K562 (cell line): Measurements from ENCODE around the gene FAM171A1. TPM values are rescaled to one million over a fixed set of nuclear protein-coding genes. Genes with fewer than 3 reads are reported as not detected.

Experiments used
- BDP1 ChIP-seq: IDR thresholded peaks from 3 replicates; pipeline ENCODE4 v1.6.1; 2011; ENCODE audit not compliant: insufficient read length, insufficient read depth
- BHLHE40 ChIP-seq: IDR thresholded peaks from 2 replicates; pipeline ENCODE4 v1.6.1; 2011; ENCODE audit warnings: low read length, improper control_type of control experiment
- CLOCK ChIP-seq: fragments of 250-450 bp; sonication (Bioruptor Pico); IDR thresholded peaks from 2 replicates; pipeline ENCODE4 v1.4.0; 2020; ENCODE audit warnings: mild to moderate bottlenecking, moderate library complexity, borderline replicate concordance
- FOXM1 ChIP-seq, 2 experiments: fragments of 450-650 bp in 1 of 2; sonication (generic) in 1 of 2; formaldehyde crosslinking in 1 of 2; IDR thresholded peaks; 2 replicates each; pipeline versions ENCODE4 v1.6.1 to v1.9.0; 2017 to 2022; ENCODE audit warnings: low read depth in 2 of 2, mild to moderate bottlenecking in 2 of 2, missing genetic modification reagents in 1 of 2, moderate library complexity in 1 of 2
- MCM5 ChIP-seq: fragments of 450-650 bp; IDR thresholded peaks from 2 replicates; pipeline ENCODE4 v1.6.1; 2016; ENCODE audit warnings: low read depth
- MYC ChIP-seq, 2 experiments: fragments of 250-450 bp in 1 of 2; sonication (Bioruptor Pico) in 1 of 2; IDR thresholded peaks; 2 replicates each; pipeline versions ENCODE4 v1.5.1 to v1.6.1; 2012 to 2021; ENCODE audit warnings: low read depth in 2 of 2, borderline replicate concordance in 1 of 2, improper control_type of control experiment in 1 of 2, low read length in 1 of 2, mild to moderate bottlenecking in 1 of 2, moderate library complexity in 1 of 2
- NR2C1 ChIP-seq, 2 experiments: fragments of 450-650 bp; IDR thresholded peaks; 2 replicates each; pipeline ENCODE4 v1.6.1; 2017; ENCODE audit warnings: mild to moderate bottlenecking in 2 of 2, antibody characterized with exemption in 1 of 2, inconsistent platforms in 1 of 2, missing compliant biosample characterization in 1 of 2, missing genetic modification characterization in 1 of 2
- PCBP1 ChIP-seq: fragments of 200-400 bp; formaldehyde crosslinking; IDR thresholded peaks from 2 replicates; pipeline ENCODE4 v1.6.1; 2018; ENCODE audit warnings: mild to moderate bottlenecking, low read depth, low read length; ENCODE audit not compliant: poor library complexity, severe bottlenecking
- PHF21A ChIP-seq: fragments of 450-650 bp; IDR thresholded peaks from 2 replicates; pipeline ENCODE4 v1.6.1; 2017; ENCODE audit warnings: low read depth, borderline replicate concordance
- PRPF4 ChIP-seq: fragments of 200-400 bp; formaldehyde crosslinking; IDR thresholded peaks from one replicate; pipeline ENCODE4 v1.6.1; 2017; ENCODE audit warnings: low read length, low read depth, mild to moderate bottlenecking; ENCODE audit not compliant: insufficient read depth, poor library complexity, severe bottlenecking
- RNF219 ChIP-seq: fragments of 250-450 bp; sonication (Bioruptor Pico); IDR thresholded peaks from 2 replicates; pipeline ENCODE4 v1.5.0; 2022; ENCODE audit warnings: mild to moderate bottlenecking
- SMAD3 ChIP-seq: fragments of 450-650 bp; formaldehyde crosslinking; conservative IDR thresholded peaks from 2 replicates; pipeline ENCODE4 v1.4.0; 2020; ENCODE audit warnings: mild to moderate bottlenecking
- ZC3H8 ChIP-seq: fragments of 450-650 bp; IDR thresholded peaks from 2 replicates; pipeline ENCODE4 v1.6.1; 2017
- ZNF253 ChIP-seq: fragments of 250-450 bp; sonication (Bioruptor Pico); conservative IDR thresholded peaks from 2 replicates; pipeline ENCODE4 v1.6.1; 2021; ENCODE audit warnings: mild to moderate bottlenecking
- ZNF586 ChIP-seq: fragments of 450-650 bp; formaldehyde crosslinking; conservative IDR thresholded peaks from 2 replicates; pipeline ENCODE4 v1.4.0; 2020; ENCODE audit warnings: mild to moderate bottlenecking, moderate library complexity
- ZZZ3 ChIP-seq: fragments of 450-650 bp; IDR thresholded peaks from 2 replicates; pipeline ENCODE4 v1.6.1; 2016; ENCODE audit warnings: antibody characterized with exemption, mild to moderate bottlenecking, moderate library complexity
- polyA plus RNA-seq, 8 experiments: library from polyadenylated mRNA; depleted of rRNA in 4 of 8; stranded (reverse) in 5 of 8; unstranded in 3 of 8; fragments of >200 nt; fragmentation: Nextera tagmentation in 2 of 8; fragmentation: Illumina TruSeq in 1 of 8; extraction: Ambion mirVana in 2 of 8; extraction: Trizol in 1 of 8; gene quantifications; 2 replicates each; pipeline versions ENCODE4 v1.2.1 to v1.2.3, GENCODE V29; 2011 to 2014; ENCODE audit warnings: inconsistent platforms in 1 of 8, missing spikeins in 1 of 8
- total RNA-seq, 7 experiments: library from RNA; depleted of rRNA in 6 of 7; stranded (reverse); fragments of >200 nt in 6 of 7; fragmentation: Illumina TruSeq in 2 of 7; extraction: Trizol in 2 of 7; gene quantifications; 2 replicates each; pipeline versions ENCODE4 v1.2.1 to v1.2.3, GENCODE V29; 2011 to 2021; ENCODE audit warnings: low replicate concordance in 1 of 7
- TF ChIP-seq, protein P1 (sequence below), 2 experiments: fragments of 450-650 bp; IDR thresholded peaks; 2 replicates each; pipeline ENCODE4 v1.6.1; 2018; ENCODE audit warnings: mild to moderate bottlenecking in 2 of 2, low read depth in 1 of 2; ENCODE audit not compliant: partially characterized antibody in 2 of 2

The FAM171A1 gene
- total and polyA plus RNA-seq, 9 of the 15 experiments (the other 6 are each of a cell fraction or from before 2014, with no cell fraction given): 0.51 to 8.2 (median 4.8) TPM

DNA sequence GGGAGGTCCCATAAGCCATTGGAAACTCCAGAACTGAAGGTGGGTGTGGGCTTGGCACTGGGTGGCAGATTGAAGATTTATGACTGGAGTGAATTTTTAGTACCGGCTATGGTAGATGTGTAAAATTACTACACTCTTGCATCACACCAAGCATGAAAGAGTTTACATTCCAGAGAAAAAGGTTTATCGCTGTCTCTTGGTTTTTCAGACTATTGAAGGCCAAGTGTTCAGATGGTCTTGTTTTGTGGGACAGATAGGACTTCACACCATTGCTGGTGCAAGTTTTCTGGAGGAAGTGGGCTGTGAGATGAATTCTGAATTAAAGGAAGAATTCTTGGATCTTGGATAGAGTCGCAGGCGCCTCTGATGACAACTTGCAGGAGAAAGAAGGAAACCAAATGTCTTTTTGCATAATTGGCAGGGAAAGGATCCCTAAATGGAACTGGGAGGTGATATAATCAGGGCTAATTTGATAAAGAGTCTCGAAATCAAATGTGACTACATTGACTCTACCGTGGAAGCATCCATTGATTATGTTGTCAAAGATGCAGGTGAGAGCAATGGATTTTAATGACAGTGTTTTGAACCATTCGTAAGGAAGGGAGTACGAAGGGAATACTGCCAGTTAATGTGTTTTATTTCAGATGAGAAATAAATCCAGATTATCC is 188.4 kb downstream of the FAM171A1 start (continued):
- TF ChIP-seq, protein P1, sequence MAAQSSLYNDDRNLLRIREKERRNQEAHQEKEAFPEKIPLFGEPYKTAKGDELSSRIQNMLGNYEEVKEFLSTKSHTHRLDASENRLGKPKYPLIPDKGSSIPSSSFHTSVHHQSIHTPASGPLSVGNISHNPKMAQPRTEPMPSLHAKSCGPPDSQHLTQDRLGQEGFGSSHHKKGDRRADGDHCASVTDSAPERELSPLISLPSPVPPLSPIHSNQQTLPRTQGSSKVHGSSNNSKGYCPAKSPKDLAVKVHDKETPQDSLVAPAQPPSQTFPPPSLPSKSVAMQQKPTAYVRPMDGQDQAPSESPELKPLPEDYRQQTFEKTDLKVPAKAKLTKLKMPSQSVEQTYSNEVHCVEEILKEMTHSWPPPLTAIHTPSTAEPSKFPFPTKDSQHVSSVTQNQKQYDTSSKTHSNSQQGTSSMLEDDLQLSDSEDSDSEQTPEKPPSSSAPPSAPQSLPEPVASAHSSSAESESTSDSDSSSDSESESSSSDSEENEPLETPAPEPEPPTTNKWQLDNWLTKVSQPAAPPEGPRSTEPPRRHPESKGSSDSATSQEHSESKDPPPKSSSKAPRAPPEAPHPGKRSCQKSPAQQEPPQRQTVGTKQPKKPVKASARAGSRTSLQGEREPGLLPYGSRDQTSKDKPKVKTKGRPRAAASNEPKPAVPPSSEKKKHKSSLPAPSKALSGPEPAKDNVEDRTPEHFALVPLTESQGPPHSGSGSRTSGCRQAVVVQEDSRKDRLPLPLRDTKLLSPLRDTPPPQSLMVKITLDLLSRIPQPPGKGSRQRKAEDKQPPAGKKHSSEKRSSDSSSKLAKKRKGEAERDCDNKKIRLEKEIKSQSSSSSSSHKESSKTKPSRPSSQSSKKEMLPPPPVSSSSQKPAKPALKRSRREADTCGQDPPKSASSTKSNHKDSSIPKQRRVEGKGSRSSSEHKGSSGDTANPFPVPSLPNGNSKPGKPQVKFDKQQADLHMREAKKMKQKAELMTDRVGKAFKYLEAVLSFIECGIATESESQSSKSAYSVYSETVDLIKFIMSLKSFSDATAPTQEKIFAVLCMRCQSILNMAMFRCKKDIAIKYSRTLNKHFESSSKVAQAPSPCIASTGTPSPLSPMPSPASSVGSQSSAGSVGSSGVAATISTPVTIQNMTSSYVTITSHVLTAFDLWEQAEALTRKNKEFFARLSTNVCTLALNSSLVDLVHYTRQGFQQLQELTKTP (IDR thresholded peaks at IDR 0.05; ENCODE audit: low read depth in 1 of 2, partially characterized antibody in 2 of 2): peak in 1 of 2 experiments; percentile 39
- TF ChIP-seq ZNF253 (CRISPR knock-in tag): no peak
- TF ChIP-seq CLOCK: no peak
- TF ChIP-seq ZNF586: no peak
- TF ChIP-seq ZZZ3: no peak
- TF ChIP-seq NR2C1 (IDR thresholded peaks at IDR 0.05): no peak
- 0 out of 2 replicates have a peak, but pooled peaks have one; percentile 17 for TF ChIP-seq NR2C1 (tag; IDR thresholded peaks at IDR 0.05)
- TF ChIP-seq PHF21A: no peak
- TF ChIP-seq MCM5: no peak
- TF ChIP-seq ZC3H8: no peak
- no peak for TF ChIP-seq PCBP1
- no peak for TF ChIP-seq BDP1
- 0 out of 2 replicates have a peak, but pooled peaks have one; percentile 11 for TF ChIP-seq SMAD3
- TF ChIP-seq BHLHE40: no peak
- TF ChIP-seq FOXM1 (IDR thresholded peaks at IDR 0.05; ENCODE audit: low read depth): no peak
- TF ChIP-seq FOXM1 (CRISPR knock-in tag; IDR thresholded peaks at IDR 0.05; ENCODE audit: low read depth): no peak
- TF ChIP-seq MYC (IDR thresholded peaks at IDR 0.05; ENCODE audit: low read depth, low read length): peak; percentile 50; the same call in 1 of the 2 replicates
- no peak for TF ChIP-seq MYC (CRISPR knock-in tag; IDR thresholded peaks at IDR 0.05; ENCODE audit: borderline replicate concordance, low read depth)
- TF ChIP-seq PRPF4: no peak
- no peak for TF ChIP-seq RNF219 (CRISPR knock-in tag)
